GM21717 (cell line): Measurements from ENCODE around the gene TFEC.
"Not testable (repeated sequence)": the region's sequence is repeated elsewhere in the genome, so short reads cannot be mapped to it uniquely, and the experiment has no call there.

Experiments used
- ATAC-seq: cut with Tn5 transposase; IDR thresholded peaks from one replicate; pipeline ENCODE4 v1.9.1; 2021; ENCODE audit warnings: mild to moderate bottlenecking, moderate library complexity; ENCODE audit not compliant: unreplicated experiment

TFEC gene

DNA sequence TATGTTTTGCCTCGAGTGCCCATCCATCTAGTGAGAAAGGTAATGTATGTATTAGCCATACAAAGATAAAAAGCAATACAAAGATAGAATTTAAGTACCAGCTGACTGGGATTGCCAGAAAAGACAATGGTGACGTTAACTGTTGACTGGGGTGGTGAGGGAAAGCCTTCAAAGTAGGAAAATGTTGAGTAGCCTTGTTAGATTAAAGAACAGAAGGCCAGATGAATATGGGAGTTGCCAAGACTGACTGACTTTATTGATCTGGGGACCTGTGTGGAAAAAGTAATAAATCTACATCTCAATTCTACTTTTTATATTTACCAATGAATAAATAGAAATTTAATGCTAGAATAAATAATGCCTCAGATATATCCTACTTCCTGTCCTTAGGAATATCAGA is 97.7 kb downstream of the TFEC start:
- no peak for ATAC-seq

GRCh38 chr7:115930184-115930583 is 100.4 kb downstream of the TFEC start:
- ATAC-seq: not testable (repeated sequence)

DNA sequence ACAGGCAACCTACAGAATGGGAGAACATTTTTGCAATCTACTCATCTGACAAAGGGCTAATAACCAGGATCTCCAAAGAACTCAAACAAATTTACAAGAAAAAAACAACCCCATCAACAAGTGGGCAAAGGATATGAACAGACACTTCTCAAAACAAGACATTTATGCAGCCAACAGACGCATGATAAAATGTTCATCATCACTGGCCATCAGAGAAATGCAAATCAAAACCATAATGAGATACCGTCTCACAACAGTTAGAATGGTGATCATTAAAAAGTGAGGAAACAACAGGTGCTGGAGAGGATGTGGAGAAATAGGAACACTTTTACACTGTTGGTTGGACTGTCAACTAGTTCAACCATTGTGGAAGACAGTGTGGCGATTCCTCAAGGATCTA is 100.8 kb downstream of the TFEC start:
- not testable (repeated sequence) for ATAC-seq

DNA sequence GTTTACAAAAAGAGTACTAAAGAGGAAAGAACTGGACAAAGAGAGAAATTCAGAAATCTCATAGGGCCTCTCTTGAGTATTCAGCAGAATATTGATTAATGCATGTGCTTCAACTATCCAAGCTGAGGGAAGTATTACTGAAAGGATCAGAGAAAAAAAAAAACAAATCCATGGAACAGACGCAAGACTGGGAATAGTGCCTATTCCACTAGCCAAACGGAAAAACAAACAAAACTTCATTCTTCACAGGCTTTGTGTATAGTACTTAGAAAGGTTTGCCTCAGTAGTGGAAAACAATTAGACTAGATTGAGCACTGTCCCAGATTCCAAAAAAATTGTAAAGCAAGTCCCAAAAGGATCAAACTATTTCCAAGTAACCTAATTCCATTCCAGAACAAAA is 106.2 kb downstream of the TFEC start:
- ATAC-seq: no peak

DNA sequence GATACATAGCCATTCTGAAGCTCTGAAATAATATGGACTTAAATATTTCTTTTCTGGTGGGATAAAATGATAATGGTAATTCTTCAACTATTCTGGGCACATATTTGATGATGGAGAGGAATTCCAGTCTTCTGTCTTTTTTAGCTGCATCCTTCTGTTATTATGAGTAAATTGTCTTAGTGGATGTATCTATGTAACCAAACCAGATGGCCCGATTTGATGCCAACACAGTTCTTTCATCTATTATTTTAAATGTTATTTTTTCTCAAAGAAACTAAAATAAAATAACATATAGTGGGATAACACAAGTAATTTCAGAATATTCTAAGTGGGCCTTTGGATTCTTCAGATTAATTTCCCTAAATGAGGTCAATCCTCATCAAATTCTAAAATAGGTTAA is 110.2 kb downstream of the TFEC start:
- ATAC-seq: no peak

GRCh38 chr7:115914951-115915350 is 115.6 kb downstream of the TFEC start:
- ATAC-seq: no peak

DNA sequence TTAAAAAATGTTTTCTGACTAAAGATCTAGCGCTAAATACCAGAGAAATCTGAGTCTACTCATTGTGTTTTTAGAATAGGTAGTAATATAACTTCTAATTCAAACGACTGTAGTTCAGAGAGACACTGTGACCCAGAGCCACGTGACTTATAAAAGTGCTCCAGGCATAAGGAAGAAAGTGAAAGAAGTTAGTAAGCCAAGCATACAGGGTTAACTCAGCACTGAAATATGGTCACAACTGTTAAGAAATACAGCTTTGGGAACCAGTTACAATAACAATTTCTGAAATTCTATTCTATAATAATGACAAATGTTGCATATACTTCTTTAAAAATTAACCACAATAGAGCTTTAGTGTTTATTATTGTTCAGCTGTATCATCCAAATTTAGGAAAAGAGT is 119.1 kb downstream of the TFEC start:
- ATAC-seq: no peak

- ATAC-seq: no peak
Measured at GRCh38 chr7:115910541-115911164, 119.9 kb downstream of the TFEC start.

DNA sequence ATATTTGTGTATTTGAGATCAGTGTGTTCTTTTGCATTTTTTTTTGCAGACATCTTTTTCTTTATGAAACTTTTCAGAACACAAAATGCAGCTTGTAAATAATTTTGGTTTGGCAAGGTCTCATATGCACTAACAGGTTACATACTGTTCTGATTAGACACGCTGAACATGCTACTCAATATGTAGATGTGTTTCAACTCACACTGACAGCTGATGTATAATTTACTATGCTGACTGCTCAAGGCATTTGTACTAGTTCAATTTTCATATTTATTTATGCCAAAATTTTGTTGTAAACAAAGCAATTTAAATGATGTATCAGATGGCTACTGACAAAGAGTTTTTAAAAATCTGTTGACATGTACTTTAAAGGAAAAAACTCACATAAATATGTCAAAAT is 123.8 kb downstream of the TFEC start:
- no peak for ATAC-seq

GRCh38 chr7:115889669-115889984 is 140.9 kb downstream of the TFEC start:
- ATAC-seq: no peak

DNA sequence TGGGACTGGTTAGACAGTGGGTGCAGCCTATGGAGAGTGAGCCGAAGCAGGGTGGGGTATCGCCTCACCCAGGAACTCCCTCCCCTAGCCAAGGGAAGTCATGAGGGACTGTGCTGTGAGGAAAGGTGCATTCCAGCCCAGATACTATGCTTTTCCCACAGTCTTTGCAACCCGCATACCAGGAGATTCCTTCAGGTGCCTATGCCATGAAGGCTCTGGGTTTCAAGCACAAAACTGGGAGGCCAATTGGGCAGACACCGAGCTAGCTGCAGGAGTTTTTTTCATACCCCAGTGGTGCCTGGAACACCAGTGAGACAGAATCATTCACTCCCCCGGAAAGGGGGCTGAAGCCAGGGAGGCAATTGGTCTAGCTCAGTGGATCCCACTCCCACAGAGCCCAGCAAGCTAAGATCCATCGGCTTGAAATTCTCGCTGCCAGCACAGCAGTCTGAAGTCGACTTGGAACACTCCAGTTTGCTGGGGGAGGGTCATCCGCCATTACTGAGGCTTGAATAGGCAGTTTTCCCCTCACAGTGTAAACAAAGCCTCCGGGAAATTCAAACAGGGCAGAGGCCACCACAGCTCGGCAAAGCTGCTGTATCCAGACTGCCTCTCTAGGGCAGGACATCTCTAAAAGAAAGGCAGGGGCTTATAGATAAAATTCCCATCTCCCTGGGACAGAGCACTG is 141.4 kb downstream of the TFEC start:
- no peak for ATAC-seq

DNA sequence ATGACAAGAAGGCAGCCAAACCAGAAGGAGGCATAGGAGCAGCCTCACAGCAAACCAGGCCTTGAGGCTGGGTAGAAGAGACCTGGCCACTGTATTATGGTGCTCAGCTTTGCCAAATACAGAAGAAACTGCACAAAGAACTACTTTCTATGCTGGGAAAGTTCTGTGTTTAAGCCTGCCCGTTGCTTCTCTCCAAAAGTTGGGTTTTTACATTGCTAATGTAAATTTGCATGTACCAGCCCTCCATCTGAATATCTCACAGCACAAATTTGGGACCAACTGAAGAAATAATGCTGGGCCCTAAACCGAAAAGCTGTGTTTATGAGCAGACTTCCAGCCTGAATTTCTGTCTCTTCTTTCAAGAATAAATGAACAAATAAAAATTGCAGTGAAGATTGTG is 145.0 kb downstream of the TFEC start:
- no peak for ATAC-seq
